M059J (cell line): ENCODE results near the gene ZDHHC1. TPM values are rescaled to one million over a fixed set of nuclear protein-coding genes. Genes with fewer than 3 reads are reported as not detected.
A peak's percentile ranks its signal among the peaks of the same experiment; 100 is the strongest.
"Not testable (repeated sequence)": the region's sequence is repeated elsewhere in the genome, so short reads cannot be mapped to it uniquely, and the experiment has no call there.

Experiments used
- DNase-seq: peaks from one replicate; pipeline ENCODE4 v3.0.0-alpha.2; 2012; ENCODE audit warnings: low read depth
- total RNA-seq: library from RNA; depleted of rRNA; stranded (reverse); fragments of >200 nt; shearing (Covaris generic); gene quantifications from 2 replicates; pipeline ENCODE4 v1.2.3, GENCODE V29; 2014; rRNA removed

The ZDHHC1 gene
- total RNA-seq, 1 experiment from 2014 or later, result 2.3 TPM

GRCh38 chr16:67364600-67365235 lies 51.6 kb downstream of the ZDHHC1 start:
- no peak for DNase-seq

- DNase-seq, result no peak
Observed at GRCh38 chr16:67361038-67361437, 55.2 kb downstream of the ZDHHC1 start.

GRCh38 chr16:67359540-67360269 lies 56.6 kb downstream of the ZDHHC1 start:
- DNase-seq, result not testable (repeated sequence)

- DNase-seq, result no peak
Observed at GRCh38 chr16:67357561-67357960, 58.7 kb downstream of the ZDHHC1 start.

- DNase-seq, result no peak
Observed at GRCh38 chr16:67356396-67356795, 59.9 kb downstream of the ZDHHC1 start.

GRCh38 chr16:67352463-67352862 lies 63.8 kb downstream of the ZDHHC1 start:
- DNase-seq, result not testable (repeated sequence)

GRCh38 chr16:67350324-67350723 lies 66.0 kb downstream of the ZDHHC1 start:
- no peak for DNase-seq

GRCh38 chr16:67349172-67349571 lies 67.1 kb downstream of the ZDHHC1 start:
- DNase-seq, result peak; percentile 37

GRCh38 chr16:67346341-67346740 lies 69.9 kb downstream of the ZDHHC1 start:
- no peak for DNase-seq

GRCh38 chr16:67345401-67345800 lies 70.9 kb downstream of the ZDHHC1 start:
- DNase-seq, result no peak

Other genes starting within 250 kb of the ZDHHC1 start
- 29.1 and 58.9 TPM in 2 replicates for gene NOL3, start 245.9 kb downstream of the ZDHHC1 start, total RNA-seq
- gene MATCAP1, start 232.5 kb downstream of the ZDHHC1 start, total RNA-seq, result 7.7 and 13.7 TPM in 2 replicates
- 0.54 and 1.4 TPM in 2 replicates for gene EXOC3L1, start 226.3 kb downstream of the ZDHHC1 start, total RNA-seq
- gene E2F4, start 224.3 kb downstream of the ZDHHC1 start, total RNA-seq, result 95.7 and 106 TPM in 2 replicates
- 0.62 and 1.2 TPM in 2 replicates for gene ELMO3, start 217.3 kb downstream of the ZDHHC1 start, total RNA-seq
- gene TMEM208, start 189.3 kb downstream of the ZDHHC1 start, total RNA-seq, result 44.2 and 44.7 TPM in 2 replicates
- 11.8 and 26.0 TPM in 2 replicates for gene FHOD1, start 169.0 kb downstream of the ZDHHC1 start, total RNA-seq
- gene SLC9A5, start 167.5 kb downstream of the ZDHHC1 start, total RNA-seq, result 0.62 and 1.3 TPM in 2 replicates
- 2.2 and 2.5 TPM in 2 replicates for gene PLEKHG4, start 136.9 kb downstream of the ZDHHC1 start, total RNA-seq
- 0.84 and 1.6 TPM in 2 replicates for gene KCTD19, start 89.7 kb downstream of the ZDHHC1 start, total RNA-seq
- gene LRRC36, start 89.7 kb downstream of the ZDHHC1 start, total RNA-seq, result 0.34 and 0.99 TPM in 2 replicates
- gene TPPP3, start 23.0 kb downstream of the ZDHHC1 start, total RNA-seq, result 0.47 and 0.69 TPM in 2 replicates
- gene HSD11B2, start 14.6 kb upstream of the ZDHHC1 start, total RNA-seq, result 0.25 and 0.30 TPM in 2 replicates
- gene ATP6V0D1, start 64.7 kb upstream of the ZDHHC1 start, total RNA-seq, result 156 and 160 TPM in 2 replicates
- gene AGRP, start 67.1 kb upstream of the ZDHHC1 start, total RNA-seq, result not detected in 2 replicates
- gene RIPOR1, start 112.4 kb upstream of the ZDHHC1 start, total RNA-seq, result 16.6 and 34.4 TPM in 2 replicates
- gene CTCF, start 146.0 kb upstream of the ZDHHC1 start, total RNA-seq, result 24.8 and 38.8 TPM in 2 replicates
- 0.44 and 0.64 TPM in 2 replicates for gene CARMIL2, start 228.7 kb upstream of the ZDHHC1 start, total RNA-seq
- gene ACD, start 243.8 kb upstream of the ZDHHC1 start, total RNA-seq, result 54.4 and 66.0 TPM in 2 replicates
- 2.0 and 3.3 TPM in 2 replicates for gene PARD6A, start 244.5 kb upstream of the ZDHHC1 start, total RNA-seq